Stimulated activated CD4-positive, alpha-beta T cell treated with anti-CD3 and anti-CD28 coated beads, Interleukin-4, amount 100 ng/mL, for 1 hour (primary cell): Measurements from ENCODE around the gene ARHGAP26.

Experiments
- DNase-seq: peaks from one replicate; pipeline ENCODE4 v3.0.0-alpha.2; 2020

The ARHGAP26 gene

DNA sequence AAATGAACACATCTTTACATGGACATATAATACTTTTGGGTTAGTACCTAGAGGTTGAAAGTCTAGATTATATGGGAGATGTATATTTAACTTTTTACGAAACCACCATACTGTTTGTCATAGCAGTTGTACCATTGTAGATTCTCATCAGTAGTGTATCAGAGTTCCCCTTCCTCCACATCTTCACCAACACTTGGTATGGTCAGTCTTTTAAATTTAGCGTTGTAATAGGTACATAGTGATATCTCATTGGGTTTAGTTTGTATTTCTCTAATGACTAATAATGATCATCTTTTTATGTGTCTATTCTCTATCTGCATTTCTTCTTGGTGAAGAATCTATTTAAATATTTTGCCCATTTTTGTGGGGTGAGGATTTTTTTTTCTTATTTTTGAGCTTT is 495.8 kb downstream of the ARHGAP26 start:
- no peak for DNase-seq

DNA sequence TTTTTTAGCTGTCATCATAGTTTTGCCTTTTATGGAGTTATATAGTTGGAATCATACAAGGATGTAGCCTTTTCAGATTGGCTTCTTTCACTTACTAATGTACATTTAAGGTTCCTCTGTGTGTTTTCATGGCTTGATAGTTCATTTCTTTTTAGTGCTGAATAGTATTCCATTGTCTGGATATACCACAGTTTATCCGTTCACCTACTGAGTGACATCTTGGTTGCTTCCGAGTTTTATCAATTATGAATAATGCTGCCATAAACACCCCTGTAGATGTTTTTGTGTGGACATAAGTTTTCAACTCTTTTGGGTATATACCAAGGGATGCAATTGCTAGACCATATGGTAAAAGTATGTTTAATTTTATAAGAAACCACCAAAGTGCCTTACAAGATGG is 497.0 kb downstream of the ARHGAP26 start:
- no peak for DNase-seq

DNA sequence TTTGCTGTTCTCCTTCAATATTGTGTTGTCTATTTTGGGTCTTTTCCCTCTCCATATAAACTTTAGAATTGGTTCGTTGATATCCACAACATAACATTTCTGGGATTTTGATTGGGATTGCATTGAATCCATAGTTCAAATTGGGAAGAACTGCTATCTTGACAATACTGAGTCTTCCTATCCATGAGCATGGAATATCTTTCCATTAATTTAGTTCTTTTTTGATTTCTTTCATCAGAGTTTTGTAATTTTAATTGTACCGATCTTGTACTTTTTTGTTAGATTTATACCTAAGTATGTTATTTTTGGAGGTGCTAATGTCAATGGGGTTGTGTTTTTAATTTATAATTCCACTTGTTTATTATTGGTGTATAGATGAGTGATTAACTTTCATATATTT is 498.2 kb downstream of the ARHGAP26 start:
- DNase-seq, result no peak

GRCh38 chr5:143271431-143271830 is 501.3 kb downstream of the ARHGAP26 start:
- DNase-seq, result no peak

DNA sequence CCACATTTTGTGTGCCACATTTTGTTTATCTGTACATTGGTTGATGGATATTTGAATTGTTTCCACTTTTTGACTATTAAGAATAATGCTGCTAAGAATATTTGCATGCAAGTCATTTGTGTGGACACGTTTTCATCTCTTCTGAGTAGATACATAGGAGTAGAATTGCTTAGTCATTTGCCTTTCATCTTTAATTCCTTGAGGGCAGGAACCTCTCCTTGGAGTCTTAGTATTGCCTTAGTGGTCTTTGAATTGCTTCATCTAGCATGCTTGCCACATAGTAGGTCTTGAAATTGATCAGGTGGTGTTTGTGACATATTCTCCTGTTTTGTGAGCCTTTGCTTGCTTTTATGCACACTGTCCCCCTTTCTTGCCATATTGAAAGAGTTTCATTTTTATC is 504.8 kb downstream of the ARHGAP26 start:
- DNase-seq, result no peak

GRCh38 chr5:143275512-143276363 is 505.6 kb downstream of the ARHGAP26 start:
- no peak for DNase-seq

- DNase-seq, result no peak
These were observed 507.4 kb downstream of the ARHGAP26 start for GRCh38 chr5:143277536-143277935.
